Lower lobe of right lung (tissue), 2 donors: ENCODE data around the gene AICDA. TPM values are rescaled to one million over a fixed set of nuclear protein-coding genes. Genes with fewer than 3 reads are reported as not detected.

ENCODE experiments used
- ATAC-seq, 2 donors: fragments of 200-7000 bp; cut with Tn5 transposase; one replicate each; pipeline ENCODE4 v1.9.1; 2020 to 2022; ENCODE audit warnings: mild to moderate bottlenecking in 2 of 2, moderate library complexity in 2 of 2
- DNase-seq: peaks from one replicate; pipeline ENCODE4 v3.0.0-alpha.2; 2020
- H3K27ac ChIP-seq: fragments of 200-600 bp; one replicate; pipeline ENCODE4 v1.8.0; 2022
- H3K27me3 ChIP-seq: fragments of 200-600 bp; one replicate; pipeline ENCODE4 v1.8.0; 2022; ENCODE audit warnings: low read depth
- H3K36me3 ChIP-seq: fragments of 200-600 bp; one replicate; pipeline ENCODE4 v1.8.0; 2022; ENCODE audit warnings: mild to moderate bottlenecking
- H3K4me1 ChIP-seq: fragments of 200-600 bp; one replicate; pipeline ENCODE4 v1.8.0; 2022
- H3K4me3 ChIP-seq: fragments of 200-600 bp; one replicate; pipeline ENCODE4 v1.8.0; 2022; ENCODE audit warnings: mild to moderate bottlenecking
- H3K9me3 ChIP-seq: fragments of 200-600 bp; one replicate; pipeline ENCODE4 v1.8.0; 2022
- CTCF ChIP-seq: fragments of 200-600 bp; IDR thresholded peaks from one replicate; pipeline ENCODE4 v1.8.0; 2022; ENCODE audit warnings: antibody characterized with exemption, mild to moderate bottlenecking
- intact Hi-C: fragments of 100-400 bp; cut with DNase I; formaldehyde crosslinking; loops from one replicate; pipeline ENCODE4 v1.11.0; 2022
- long read RNA-seq: library from polyadenylated mRNA; unstranded; transcript quantifications from one replicate; pipeline ENCODE4 v2.0.0, GENCODE V29; 2021
- total RNA-seq: library from RNA; stranded (reverse); fragmentation: NEBNext Ultra II Directional; extraction: Animal tissue kit (Norgen Biotek cat#: 25700); gene quantifications from one replicate; pipeline ENCODE4 v1.2.1, GENCODE V29; 2021
- donor health status: DM: no; HTN: yes; CAD: no; lungs with severe emphysema.

The AICDA gene
- 0.77 TPM for total RNA-seq
- long read RNA-seq, partial matches to known transcripts: 1 of 2 reads
- long read RNA-seq, other reads (novel, unspliced or antisense): 1 of 2 reads

DNA sequence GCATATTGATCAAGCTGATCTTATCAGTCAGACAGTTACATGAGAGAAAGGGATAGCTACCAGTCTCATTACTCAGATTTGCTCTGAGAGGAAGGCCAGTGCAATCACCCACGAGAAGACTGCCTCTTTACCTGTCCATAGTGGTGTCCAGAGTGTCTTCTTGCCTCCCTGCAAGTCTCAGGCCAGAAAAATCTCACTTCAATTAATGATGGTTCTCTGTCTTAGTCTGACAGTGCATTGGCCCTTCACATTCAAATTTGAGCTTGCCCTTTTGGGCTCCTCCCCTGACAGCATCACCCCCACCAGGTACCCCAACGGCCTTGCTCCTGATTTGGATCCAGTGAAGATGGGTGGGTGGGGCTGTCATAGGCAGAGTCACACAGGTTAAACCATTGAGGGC, at the start of gene AICDA:
AICDA (minus strand) TSS at position 231 of the 400 bp plus-strand sequence; CDS start at position 139, 92 bp downstream.
- intact Hi-C loops: no loop called here
- H3K4me1 ChIP-seq: peaks cover 8% of the 10 kb centered on the region
- H3K4me3 ChIP-seq: no peak within 1 kb of the TSS
- no peak for ATAC-seq
- H3K9me3 ChIP-seq: no peaks in the 10 kb centered on the region
- no peak within 1 kb of the TSS for H3K27ac ChIP-seq
- DNase-seq: no peak
- no peaks in the 10 kb centered on the region for H3K27me3 ChIP-seq
- TF ChIP-seq CTCF: no peak
- H3K36me3 ChIP-seq: no peaks in the 10 kb centered on the region

DNA sequence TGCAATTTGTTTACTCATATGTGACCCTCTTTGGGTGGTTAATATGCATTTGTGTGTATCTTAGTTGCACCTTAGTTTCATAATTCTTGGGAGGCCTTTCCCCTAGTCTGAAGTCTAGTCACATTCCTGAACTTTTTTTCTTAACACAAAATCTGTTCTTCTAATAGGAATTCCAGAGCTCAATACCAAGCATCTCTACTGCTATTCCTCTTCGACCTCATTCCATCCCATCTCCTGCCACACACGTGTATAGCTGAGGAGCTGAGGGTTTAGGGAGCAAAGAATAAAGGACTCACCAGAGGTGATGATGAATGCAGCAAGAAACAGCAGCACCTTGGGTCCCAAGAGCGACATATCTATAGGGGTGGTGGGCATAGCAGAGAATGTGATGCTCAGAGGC, 49.1 kb upstream of the AICDA start:
- H3K4me1 ChIP-seq: no peaks in the 10 kb centered on the region
- no peak overlapping the region for H3K4me3 ChIP-seq
- intact Hi-C loops: no loop called here
- ATAC-seq (no peak), DNase-seq (no peak)
- no peaks in the 10 kb centered on the region for H3K27me3 ChIP-seq
- no peaks in the 10 kb centered on the region for H3K9me3 ChIP-seq
- TF ChIP-seq CTCF: no peak
- H3K27ac ChIP-seq: no peak overlapping the region
- no peaks in the 10 kb centered on the region for H3K36me3 ChIP-seq

- Histone ChIP-seq H3K36me3 (no peaks in the 10 kb centered on the region), H3K27me3 (no peaks in the 10 kb centered on the region), H3K4me1 (no peaks in the 10 kb centered on the region), H3K4me3 (no peak overlapping the region), H3K27ac (no peak overlapping the region), H3K9me3 (no peaks in the 10 kb centered on the region)
- intact Hi-C loops: no loop called here
- DNase-seq (no peak), ATAC-seq (no peak)
- no peak for TF ChIP-seq CTCF
These were observed 48.4 kb upstream of the AICDA start for GRCh38 chr12:8661016-8661415.

DNA sequence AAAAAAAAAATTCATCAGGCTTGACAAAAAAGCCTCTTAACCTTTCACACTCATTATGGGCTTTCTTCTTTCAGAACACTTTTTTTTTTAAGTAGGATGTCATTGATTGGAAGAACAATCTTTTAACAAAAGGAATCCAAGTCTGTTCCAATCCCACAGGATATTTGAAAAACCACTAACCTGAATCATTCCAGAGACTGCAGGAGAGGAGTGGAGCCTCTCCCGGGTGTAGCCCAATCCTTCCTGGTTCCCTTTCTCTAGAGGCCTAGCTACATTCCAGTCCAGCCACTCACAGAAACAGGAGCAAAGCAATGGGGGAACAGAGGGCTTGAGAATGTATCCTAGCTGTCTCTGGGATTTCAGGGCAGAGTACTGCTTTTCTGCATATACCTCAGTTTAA, 45.7 kb upstream of the AICDA start:
- no peak for DNase-seq
- H3K9me3 ChIP-seq: no peaks in the 10 kb centered on the region
- intact Hi-C loops: no loop called here
- TF ChIP-seq CTCF: no peak
- no peaks in the 10 kb centered on the region for H3K4me1 ChIP-seq
- no peak for ATAC-seq
- no peak overlapping the region for H3K4me3 ChIP-seq
- H3K36me3 ChIP-seq: no peaks in the 10 kb centered on the region
- no peak overlapping the region for H3K27ac ChIP-seq
- H3K27me3 ChIP-seq: no peaks in the 10 kb centered on the region

- Histone ChIP-seq H3K4me1 (no peaks in the 10 kb centered on the region), H3K4me3 (no peak overlapping the region), H3K36me3 (no peaks in the 10 kb centered on the region), H3K27ac (no peak overlapping the region), H3K9me3 (no peaks in the 10 kb centered on the region), H3K27me3 (no peaks in the 10 kb centered on the region)
- DNase-seq: no peak
- intact Hi-C loops: no loop called here
- no peak for ATAC-seq
- TF ChIP-seq CTCF: no peak
These were observed 42.8 kb upstream of the AICDA start for GRCh38 chr12:8655421-8655820.
